AG09319 (cell line): ENCODE measurements around the gene ACER1.
"Not testable (repeated sequence)": the region's sequence is repeated elsewhere in the genome, so short reads cannot be mapped to it uniquely, and the experiment has no call there.

Experiments used
- DNase-seq: peaks from one replicate; pipeline ENCODE4 v3.0.0-alpha.2; 2010; ENCODE audit warnings: low read depth; ENCODE audit errors: extremely low read depth
- CTCF ChIP-seq: IDR thresholded peaks from 2 replicates; pipeline ENCODE4 v1.5.1; 2011; ENCODE audit warnings: low read depth, mild to moderate bottlenecking, inconsistent platforms, low read length, moderate library complexity

Gene ACER1

GRCh38 chr19:6364353-6364752, 30.9 kb upstream of the ACER1 start:
- no peak for TF ChIP-seq CTCF
- DNase-seq, result no peak

- no peak for DNase-seq
- no peak for TF ChIP-seq CTCF
Observed at GRCh38 chr19:6362351-6362801, 29.0 kb upstream of the ACER1 start.

- TF ChIP-seq CTCF, result no peak
- DNase-seq, result no peak
Observed at GRCh38 chr19:6362027-6362350, 28.6 kb upstream of the ACER1 start.

- DNase-seq, result not testable (repeated sequence)
Observed at GRCh38 chr19:6360857-6361216, 27.4 kb upstream of the ACER1 start.

GRCh38 chr19:6360445-6360844, 27.0 kb upstream of the ACER1 start:
- not testable (repeated sequence) for DNase-seq

- no peak for DNase-seq
- no peak for TF ChIP-seq CTCF
Observed at GRCh38 chr19:6359568-6360341, 26.3 kb upstream of the ACER1 start.

GRCh38 chr19:6358003-6358402, 24.6 kb upstream of the ACER1 start:
- TF ChIP-seq CTCF, result no peak
- DNase-seq, result no peak

- no peak for DNase-seq
- TF ChIP-seq CTCF, result no peak
Observed at GRCh38 chr19:6357174-6357573, 23.8 kb upstream of the ACER1 start.

- DNase-seq, result not testable (repeated sequence)
Observed at GRCh38 chr19:6355321-6356040, 22.1 kb upstream of the ACER1 start.
